Fibroblast of villous mesenchyme (primary cell): Measurements from ENCODE around the gene MICAL2. TPM values are rescaled to one million over a fixed set of nuclear protein-coding genes. Genes with fewer than 3 reads are reported as not detected.
A peak's percentile ranks its signal among the peaks of the same experiment; 100 is the strongest.

Experiments used
- DNase-seq: peaks from one replicate; pipeline ENCODE4 v3.0.0-alpha.2; 2010; ENCODE audit warnings: low read depth
- H3K4me3 ChIP-seq: 2 replicates; pipeline ENCODE4 v1.5.1; 2011; ENCODE audit warnings: low read depth, mild to moderate bottlenecking, low read length
- CTCF ChIP-seq: IDR thresholded peaks from 2 replicates; pipeline ENCODE4 v1.5.1; 2012; ENCODE audit warnings: low read depth, mild to moderate bottlenecking, low read length; ENCODE audit not compliant: insufficient read depth
- total RNA-seq: library from RNA; depleted of rRNA; stranded (reverse); fragments of >200 nt; gene quantifications from 2 replicates; pipeline ENCODE4 v1.2.3, GENCODE V29; 2012

Gene MICAL2
- total RNA-seq, 1 donor = 164 TPM

DNA sequence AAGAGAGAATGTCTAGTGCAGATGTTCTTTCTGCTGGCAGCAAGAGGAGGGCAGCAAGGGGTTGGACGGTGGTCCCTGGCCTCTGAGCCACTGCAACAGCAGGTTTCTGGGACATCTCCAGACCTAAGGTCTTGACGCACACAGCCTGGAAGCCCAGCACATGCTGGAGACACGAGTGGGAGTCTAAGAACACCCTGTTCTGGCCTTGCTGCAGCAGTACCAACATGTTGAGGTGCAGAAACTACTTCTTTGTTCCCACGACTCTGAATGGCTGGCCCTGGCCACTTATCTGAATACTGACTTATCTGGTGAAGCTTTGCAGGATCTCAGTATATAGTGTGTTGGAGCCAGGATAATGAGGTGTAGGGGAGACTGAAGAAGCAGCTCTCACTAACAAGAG, 6.8 kb downstream of the MICAL2 start:
- H3K4me3 ChIP-seq = no peak overlapping the region
- no peak for TF ChIP-seq CTCF
- peak; percentile 55 for DNase-seq

- no peak for DNase-seq
These were observed 7.2 kb downstream of the MICAL2 start for GRCh38 chr11:12117611-12118010.

GRCh38 chr11:12118949-12119348, 8.6 kb downstream of the MICAL2 start:
- DNase-seq = peak; percentile 84
- peak; percentile 30 for TF ChIP-seq CTCF
- H3K4me3 ChIP-seq = no peak overlapping the region

More at GRCh38 chr11:12117611-12118010, 7.2 kb downstream of the MICAL2 start:
- no peak for TF ChIP-seq CTCF
- no peak overlapping the region for H3K4me3 ChIP-seq

GRCh38 chr11:12119502-12119901, 9.1 kb downstream of the MICAL2 start:
- no peak for TF ChIP-seq CTCF
- no peak for DNase-seq
- no peak overlapping the region for H3K4me3 ChIP-seq

DNA sequence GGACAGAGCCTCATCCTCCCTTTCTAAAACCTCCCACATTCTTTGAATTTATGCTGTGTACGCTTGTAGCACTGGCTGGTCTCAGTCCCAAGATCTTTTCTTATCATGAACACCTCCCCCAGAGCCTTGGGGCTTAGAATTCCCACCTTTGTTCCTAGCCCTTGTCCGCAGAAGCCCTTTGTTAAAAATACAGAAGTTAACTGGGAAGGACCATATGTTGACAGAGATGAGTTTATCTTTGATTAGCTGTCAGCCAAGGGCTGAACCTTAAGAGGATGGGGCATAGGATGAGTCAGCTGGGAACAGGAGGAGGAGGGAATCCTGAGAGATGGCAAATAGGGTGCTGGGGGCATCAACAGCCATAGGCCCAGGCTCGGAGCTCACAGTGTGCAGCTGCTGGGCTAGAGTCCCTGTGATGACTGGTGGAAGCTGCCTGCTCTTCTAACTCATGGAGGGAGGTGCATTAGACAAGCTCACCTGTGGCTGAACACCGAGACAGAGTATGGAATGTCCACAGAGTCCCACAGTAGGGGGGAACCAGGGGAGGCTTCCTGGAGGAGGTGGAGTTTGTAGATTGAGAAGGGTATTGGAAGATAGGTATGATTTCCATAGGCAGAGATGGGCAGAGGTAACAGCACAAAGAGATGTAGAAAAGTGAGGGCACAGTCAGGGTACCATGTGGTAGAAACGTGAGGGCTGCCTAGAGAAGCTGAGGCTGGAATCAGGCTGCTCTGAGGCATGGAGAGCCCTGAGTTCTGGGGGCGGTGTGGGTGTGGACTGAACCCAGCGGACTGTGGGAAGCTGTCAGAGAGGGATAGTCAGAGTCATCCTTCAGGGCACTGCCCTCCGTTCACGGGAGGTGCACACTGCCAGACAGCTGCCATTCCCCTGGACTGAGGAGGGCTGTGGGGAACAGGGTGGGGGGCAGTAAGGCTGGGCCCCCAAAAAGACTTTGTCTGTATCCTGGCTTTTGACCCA, 9.9 kb downstream of the MICAL2 start:
- no peak overlapping the region for H3K4me3 ChIP-seq
- DNase-seq = peak; percentile 52
- TF ChIP-seq CTCF = no peak

DNA sequence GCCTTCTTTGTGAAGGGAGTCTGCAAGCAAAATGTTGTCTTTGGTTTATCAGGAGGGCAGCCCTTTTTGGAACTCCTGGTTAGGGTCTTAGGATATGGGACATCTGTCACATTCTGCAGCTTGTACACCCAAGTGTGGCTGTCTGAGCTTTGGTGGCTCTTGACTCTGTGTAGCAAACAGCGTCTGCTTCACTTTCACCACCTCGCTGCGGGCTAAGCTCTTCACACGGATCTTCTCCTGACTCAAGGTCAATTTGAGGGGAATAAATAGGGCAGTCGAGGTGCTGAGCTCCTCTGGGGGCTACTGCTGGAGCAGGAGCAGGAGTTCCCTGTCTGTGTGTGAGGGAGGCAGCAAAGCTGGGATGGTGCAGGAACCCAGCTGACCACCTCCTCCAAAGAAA, 10.6 kb downstream of the MICAL2 start:
- no peak for TF ChIP-seq CTCF
- H3K4me3 ChIP-seq = no peak overlapping the region
- no peak for DNase-seq

DNA sequence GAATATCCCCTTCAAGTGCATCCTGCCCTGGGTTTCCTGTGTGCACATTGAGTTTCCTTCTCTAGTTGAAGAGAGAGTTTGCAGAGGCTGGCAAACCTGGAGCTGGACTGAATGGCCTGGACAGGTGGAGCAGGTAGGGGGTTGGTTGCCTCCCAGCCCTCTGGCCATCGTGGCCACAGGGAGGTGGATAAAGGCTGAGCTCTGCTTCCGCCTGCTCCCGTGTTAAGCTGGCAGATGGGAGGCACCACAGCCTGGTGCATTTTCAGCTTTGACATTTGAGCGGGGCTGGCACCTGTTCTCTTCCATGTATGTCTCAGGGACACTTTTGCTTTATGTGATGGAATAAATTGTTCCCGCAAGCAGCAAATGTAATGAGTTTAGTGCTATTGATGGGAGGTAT, 11.1 kb downstream of the MICAL2 start:
- no peak overlapping the region for H3K4me3 ChIP-seq
- no peak for TF ChIP-seq CTCF
- DNase-seq = no peak
